Prostate gland (tissue), 2 donors: Measurements from ENCODE around the gene NLRP4. TPM values are rescaled to one million over a fixed set of nuclear protein-coding genes. Genes with fewer than 3 reads are reported as not detected.

Experiments used
- DNase-seq: peaks from one replicate; pipeline ENCODE4 v3.0.0-alpha.2; 2019; ENCODE audit warnings: low spot score
- H3K27ac ChIP-seq, 2 donors: fragments of 200-600 bp; sonication (generic); 2 replicates each; pipeline ENCODE4 v1.5.1; 2017 to 2019
- H3K27me3 ChIP-seq: fragments of 200-600 bp; sonication (generic); replicated peaks from 2 replicates; pipeline ENCODE4 v1.5.1; 2019; ENCODE audit not compliant: insufficient read depth
- H3K36me3 ChIP-seq, 2 donors: fragments of 200-600 bp; sonication (generic); 1 replicate in 1 of 2; 2 replicates in 1 of 2; pipeline versions ENCODE4 v1.5.1 to v1.8.1; 2017 to 2019
- H3K4me1 ChIP-seq: fragments of 200-600 bp; sonication (generic); replicated peaks from 2 replicates; pipeline ENCODE4 v1.5.1; 2019
- H3K4me3 ChIP-seq, 2 donors: fragments of 200-600 bp; sonication (generic); 2 replicates each; pipeline ENCODE4 v1.5.1; 2017 to 2019
- H3K9me3 ChIP-seq: fragments of 200-600 bp; sonication (generic); 2 replicates; pipeline ENCODE4 v1.5.1; 2017
- CTCF ChIP-seq, 4 experiments: fragments of 200-600 bp in 2 of 4; fragments of 450-650 bp in 2 of 4; sonication (generic) in 2 of 4; IDR thresholded peaks; 1 replicate in 3 of 4; 2 replicates in 1 of 4; pipeline ENCODE4 v1.5.1; 2016 to 2019; ENCODE audit warnings: antibody characterized with exemption in 4 of 4, mild to moderate bottlenecking in 2 of 4, moderate library complexity in 2 of 4
- POLR2A ChIP-seq: fragments of 450-650 bp; IDR thresholded peaks from one replicate; pipeline ENCODE4 v1.6.1; 2016; ENCODE audit warnings: antibody characterized with exemption, mild to moderate bottlenecking
- POLR2AphosphoS5 ChIP-seq: sonication (generic); formaldehyde crosslinking; IDR thresholded peaks from one replicate; pipeline ENCODE4 v1.6.1; 2017; ENCODE audit warnings: antibody characterized with exemption
- WGBS: methylation state at CpG from one replicate; pipeline ENCODE4 v1.1.5; 2018; 5-methylcytosine and 5-hydroxymethylcytosine counted together
- intact Hi-C: fragments of 100-400 bp; cut with DNase I; formaldehyde crosslinking; loops from one replicate; pipeline ENCODE4 v1.14.2; 2022
- total RNA-seq, 2 donors: library from RNA; depleted of rRNA; stranded (reverse); fragments of >200 nt; gene quantifications; one replicate each; pipeline ENCODE4 v1.1.0, GENCODE V29; 2016

NLRP4 gene
- total RNA-seq, 2 donors from 2014 or later = 5.1 TPM; not detected in 1

- Histone ChIP-seq H3K27me3 (no peaks in the 10 kb centered on the region), H3K4me1 (no peaks in the 10 kb centered on the region), H3K4me3 (no peak overlapping the region), H3K9me3 (no peaks in the 10 kb centered on the region), H3K27ac (no peak overlapping the region), H3K36me3 (no peaks in the 10 kb centered on the region)
- TF ChIP-seq CTCF (IDR thresholded peaks at IDR 0.05) = no peak
- no peak for TF ChIP-seq POLR2AphosphoS5
- no peak for TF ChIP-seq POLR2A
- DNase-seq = no peak
- intact Hi-C loops = no loop called here
- WGBS = 66% methylated on average over 13 of the region's 13 CpGs
Observed at GRCh38 chr19:55901369-55902079, 65.2 kb downstream of the NLRP4 start.

- 77% methylated on average over 9 of the region's 9 CpGs for WGBS
- DNase-seq = no peak
- Histone ChIP-seq H3K36me3 (no peaks in the 10 kb centered on the region), H3K4me3 (no peak overlapping the region), H3K27ac (no peak overlapping the region), H3K27me3 (no peaks in the 10 kb centered on the region), H3K9me3 (no peaks in the 10 kb centered on the region), H3K4me1 (no peaks in the 10 kb centered on the region)
- intact Hi-C loops = no loop called here
- TF ChIP-seq POLR2A = no peak
- TF ChIP-seq CTCF (IDR thresholded peaks at IDR 0.05) = no peak
- TF ChIP-seq POLR2AphosphoS5 = no peak
Observed at GRCh38 chr19:55902080-55902751, 65.9 kb downstream of the NLRP4 start.

- Histone ChIP-seq H3K9me3 (no peaks in the 10 kb centered on the region), H3K4me1 (no peaks in the 10 kb centered on the region), H3K36me3 (no peaks in the 10 kb centered on the region), H3K27me3 (no peaks in the 10 kb centered on the region), H3K4me3 (no peak overlapping the region), H3K27ac (no peak overlapping the region)
- TF ChIP-seq CTCF (IDR thresholded peaks at IDR 0.05) (no peak), POLR2AphosphoS5 (no peak), POLR2A (no peak)
- WGBS = 84% methylated on average over 7 of the region's 7 CpGs
- no peak for DNase-seq
- intact Hi-C loops = no loop called here
Observed at GRCh38 chr19:55907286-55907685, 70.9 kb downstream of the NLRP4 start.

- no peak overlapping the region for H3K4me3 ChIP-seq
- DNase-seq = no peak
- intact Hi-C loops = no loop called here
- no peaks in the 10 kb centered on the region for H3K36me3 ChIP-seq
- TF ChIP-seq POLR2AphosphoS5 (no peak), POLR2A (no peak), CTCF (IDR thresholded peaks at IDR 0.05) (no peak)
- WGBS = 90% methylated on average over 3 of the region's 3 CpGs
- H3K4me1 ChIP-seq = no peaks in the 10 kb centered on the region
- no peaks in the 10 kb centered on the region for H3K27me3 ChIP-seq
- H3K27ac ChIP-seq = no peak overlapping the region
- no peaks in the 10 kb centered on the region for H3K9me3 ChIP-seq
Observed at GRCh38 chr19:55907746-55908145, 71.4 kb downstream of the NLRP4 start.

- Histone ChIP-seq H3K27me3 (no peaks in the 10 kb centered on the region), H3K4me3 (no peak overlapping the region), H3K36me3 (no peaks in the 10 kb centered on the region), H3K4me1 (no peaks in the 10 kb centered on the region), H3K9me3 (no peaks in the 10 kb centered on the region), H3K27ac (no peak overlapping the region)
- no peak for TF ChIP-seq POLR2AphosphoS5
- no peak for TF ChIP-seq CTCF (IDR thresholded peaks at IDR 0.05)
- TF ChIP-seq POLR2A = no peak
- intact Hi-C loops = no loop called here
- WGBS = 48% methylated on average over 2 of the region's 2 CpGs
- no peak for DNase-seq
Observed at GRCh38 chr19:55909801-55910200, 73.5 kb downstream of the NLRP4 start.
